NB4 (cell line): Measurements from ENCODE around the gene PMEPA1.

Experiments used
- CTCF ChIP-seq: IDR thresholded peaks from one replicate; pipeline ENCODE4 v1.5.1; 2012; ENCODE audit warnings: low read depth, low read length
- POLR2A ChIP-seq: IDR thresholded peaks from 2 replicates; pipeline ENCODE4 v1.6.1; 2011; ENCODE audit warnings: mild to moderate bottlenecking; ENCODE audit not compliant: insufficient read length; ENCODE audit errors: extremely low read depth

DNA sequence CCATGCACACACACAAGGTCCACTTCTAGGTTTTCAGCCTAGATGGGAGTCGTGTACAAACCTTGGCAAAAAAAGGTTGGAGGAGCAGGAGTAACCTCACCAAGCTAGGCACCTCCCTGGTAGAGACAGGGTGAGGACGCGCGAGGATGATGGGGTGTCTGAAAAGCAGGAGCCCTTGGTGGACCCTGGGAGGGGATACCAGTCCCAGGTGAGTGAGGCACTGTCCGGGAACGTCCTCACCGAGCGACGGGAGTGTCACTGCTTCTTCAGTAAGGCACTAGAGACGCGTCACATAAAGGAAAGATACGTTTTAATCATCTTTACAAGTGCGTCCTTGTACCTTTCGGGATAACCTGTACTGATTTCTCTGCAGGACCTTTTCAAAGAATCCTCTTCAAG lies 60.2 kb downstream of the PMEPA1 start:
- TF ChIP-seq CTCF (no peak), POLR2A (no peak)
